C4-2B (cell line): Measurements from ENCODE around the gene SLC9A9.

Source experiments
- ZFX ChIP-seq: fragments of 450-650 bp; IDR thresholded peaks from 2 replicates; pipeline ENCODE4 v1.6.1; 2017
- TF ChIP-seq, protein P1 (sequence below): fragments of 450-650 bp; conservative IDR thresholded peaks from 2 replicates; pipeline ENCODE4 v1.5.1; 2017; ENCODE audit warnings: mild to moderate bottlenecking

GRCh38 chr3:143648218-143648617, 200.1 kb downstream of the SLC9A9 start:
- TF ChIP-seq, protein P1, sequence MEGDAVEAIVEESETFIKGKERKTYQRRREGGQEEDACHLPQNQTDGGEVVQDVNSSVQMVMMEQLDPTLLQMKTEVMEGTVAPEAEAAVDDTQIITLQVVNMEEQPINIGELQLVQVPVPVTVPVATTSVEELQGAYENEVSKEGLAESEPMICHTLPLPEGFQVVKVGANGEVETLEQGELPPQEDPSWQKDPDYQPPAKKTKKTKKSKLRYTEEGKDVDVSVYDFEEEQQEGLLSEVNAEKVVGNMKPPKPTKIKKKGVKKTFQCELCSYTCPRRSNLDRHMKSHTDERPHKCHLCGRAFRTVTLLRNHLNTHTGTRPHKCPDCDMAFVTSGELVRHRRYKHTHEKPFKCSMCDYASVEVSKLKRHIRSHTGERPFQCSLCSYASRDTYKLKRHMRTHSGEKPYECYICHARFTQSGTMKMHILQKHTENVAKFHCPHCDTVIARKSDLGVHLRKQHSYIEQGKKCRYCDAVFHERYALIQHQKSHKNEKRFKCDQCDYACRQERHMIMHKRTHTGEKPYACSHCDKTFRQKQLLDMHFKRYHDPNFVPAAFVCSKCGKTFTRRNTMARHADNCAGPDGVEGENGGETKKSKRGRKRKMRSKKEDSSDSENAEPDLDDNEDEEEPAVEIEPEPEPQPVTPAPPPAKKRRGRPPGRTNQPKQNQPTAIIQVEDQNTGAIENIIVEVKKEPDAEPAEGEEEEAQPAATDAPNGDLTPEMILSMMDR = no peak
- TF ChIP-seq ZFX = no peak
